H1 (cell line): Measurements from ENCODE around the gene TMCC1. TPM values are rescaled to one million over a fixed set of nuclear protein-coding genes. Genes with fewer than 3 reads are reported as not detected.
A peak's percentile ranks its signal among the peaks of the same experiment; 100 is the strongest.

ENCODE experiments used
- CTCF ChIA-PET: fragments of 300-600 bp; sonication (Branson Sonifier 250); formaldehyde crosslinking; loops from one replicate; lab custom pipeline; 2021; ENCODE audit not compliant: partially characterized antibody; lab: Charles Lee
- POLR2A ChIA-PET: fragments of 300-600 bp; sonication (Branson Sonifier 250); formaldehyde crosslinking; loops from one replicate; lab custom pipeline; 2021; ENCODE audit warnings: inconsistent platforms; ENCODE audit not compliant: partially characterized antibody; lab: Charles Lee
- DNase-seq, 2 experiments: peaks; one replicate each; pipeline versions ENCODE4 v3.0.0 to v3.0.0-alpha.2; 2010 to 2022; ENCODE audit warnings: low spot score in 2 of 2, low read depth in 1 of 2, mixed read lengths in 1 of 2
- FAIRE-seq: peaks from 2 replicates; lab custom pipeline; 2011; peaks lifted over from hg19 to GRCh38; lab: Jason Lieb, UNC
- H2AFZ ChIP-seq: 2 replicates; pipeline ENCODE4 v1.8.1; 2012; ENCODE audit warnings: low read length, inconsistent platforms
- H2AK5ac ChIP-seq: 2 replicates; pipeline ENCODE4 v1.6.1; 2013; ENCODE audit warnings: low read depth, low read length
- H2BK120ac ChIP-seq: replicated peaks from 2 replicates; pipeline ENCODE3; 2013; ENCODE audit warnings: low read depth, low read length, inconsistent platforms
- H2BK12ac ChIP-seq: 2 replicates; pipeline ENCODE4 v1.6.1; 2013; ENCODE audit warnings: low read depth, low read length
- H2BK15ac ChIP-seq: 2 replicates; pipeline ENCODE4 v1.6.1; 2013; ENCODE audit warnings: low read length
- H2BK20ac ChIP-seq: 2 replicates; pipeline ENCODE4 v1.6.1; 2013; ENCODE audit warnings: low read length
- H2BK5ac ChIP-seq: 2 replicates; pipeline ENCODE4 v1.6.1; 2013; ENCODE audit warnings: low read depth, low read length
- H3K14ac ChIP-seq: 2 replicates; pipeline ENCODE4 v1.6.1; 2013; ENCODE audit warnings: inconsistent platforms; ENCODE audit not compliant: insufficient read length
- H3K18ac ChIP-seq: 2 replicates; pipeline ENCODE4 v1.6.1; 2013; ENCODE audit warnings: low read length; ENCODE audit errors: extremely low read depth
- H3K23ac ChIP-seq: 2 replicates; pipeline ENCODE4 v1.6.1; 2013; ENCODE audit warnings: inconsistent platforms; ENCODE audit not compliant: insufficient read length
- H3K23me2 ChIP-seq: 2 replicates; pipeline ENCODE4 v1.6.1; 2013; ENCODE audit warnings: low read depth, low read length
- H3K27ac ChIP-seq: 2 replicates; pipeline ENCODE4 v1.6.1; 2011; ENCODE audit warnings: low read depth, low read length, inconsistent platforms
- H3K27me3 ChIP-seq, 4 experiments: replicated peaks in 1 of 4; 1 replicate in 1 of 4; 2 replicates in 3 of 4; pipeline versions ENCODE4 v1.6.1 to v1.8.1; 2011 to 2013; ENCODE audit warnings: low read length in 3 of 4, mild to moderate bottlenecking in 3 of 4, inconsistent platforms in 2 of 4, mixed read lengths in 2 of 4, moderate library complexity in 1 of 4; ENCODE audit not compliant: control insufficient read depth in 3 of 4, insufficient read depth in 3 of 4; ENCODE audit errors: extremely low read depth in 1 of 4
- H3K36me3 ChIP-seq, 4 experiments: 2 replicates each; pipeline versions ENCODE4 v1.6.1 to v1.8.1; 2011 to 2013; ENCODE audit warnings: mild to moderate bottlenecking in 4 of 4, low read length in 3 of 4, moderate library complexity in 2 of 4, control low read depth in 1 of 4, inconsistent platforms in 1 of 4; ENCODE audit not compliant: insufficient read depth in 4 of 4, control insufficient read depth in 2 of 4
- H3K4ac ChIP-seq: replicated peaks from 2 replicates; pipeline ENCODE3; 2013; ENCODE audit warnings: low read length, low read depth, mixed read lengths, inconsistent platforms; ENCODE audit not compliant: insufficient read length
- H3K4me1 ChIP-seq, 4 experiments: replicated peaks in 1 of 4; 1 replicate in 1 of 4; 2 replicates in 3 of 4; pipeline versions ENCODE4 v1.6.1 to v1.8.1; 2011 to 2013; ENCODE audit warnings: low read length in 3 of 4, inconsistent platforms in 2 of 4, mixed read lengths in 1 of 4; ENCODE audit not compliant: insufficient read depth in 4 of 4, control insufficient read depth in 3 of 4
- H3K4me2 ChIP-seq, 2 experiments: 2 replicates each; pipeline versions ENCODE4 v1.6.1 to v1.8.1; 2011 to 2013; ENCODE audit warnings: low read depth in 2 of 2, low read length in 2 of 2, control low read depth in 1 of 2, inconsistent platforms in 1 of 2, mild to moderate bottlenecking in 1 of 2; ENCODE audit not compliant: insufficient read depth in 1 of 2
- H3K4me3 ChIP-seq, 4 experiments: fragments of 200-600, 300-600 bp in 1 of 4; sonication (generic), shearing (Covaris generic), sonication (Bioruptor Twin) in 1 of 4; 2 replicates each; pipeline versions ENCODE4 v1.5.1 to v1.8.1; 2011 to 2016; ENCODE audit warnings: low read length in 4 of 4, low read depth in 3 of 4, control low read depth in 2 of 4, inconsistent platforms in 2 of 4, mild to moderate bottlenecking in 2 of 4, mixed read lengths in 1 of 4, moderate library complexity in 1 of 4; ENCODE audit not compliant: insufficient read depth in 2 of 4; ENCODE audit errors: extremely low read depth in 1 of 4
- H3K56ac ChIP-seq: replicated peaks from 2 replicates; pipeline ENCODE3; 2013; ENCODE audit warnings: low read depth, mild to moderate bottlenecking, mixed read lengths, low read length, inconsistent platforms; ENCODE audit not compliant: insufficient read length
- H3K79me1 ChIP-seq: 2 replicates; pipeline ENCODE4 v1.6.1; 2013; ENCODE audit warnings: low read depth, low read length, control low read depth
- H3K79me2 ChIP-seq, 2 experiments: 2 replicates each; pipeline versions ENCODE4 v1.6.1 to v1.8.1; 2012 to 2013; ENCODE audit warnings: low read length in 2 of 2, mild to moderate bottlenecking in 2 of 2, inconsistent platforms in 1 of 2; ENCODE audit not compliant: insufficient read depth in 2 of 2, control insufficient read depth in 1 of 2
- H3K9ac ChIP-seq, 4 experiments: replicated peaks in 1 of 4; 1 replicate in 1 of 4; 2 replicates in 3 of 4; pipeline versions ENCODE4 v1.6.1 to v1.8.1; 2011 to 2013; ENCODE audit warnings: low read depth in 3 of 4, low read length in 3 of 4, control low read depth in 2 of 4, mild to moderate bottlenecking in 2 of 4, moderate library complexity in 2 of 4, inconsistent platforms in 1 of 4; ENCODE audit errors: extremely low read depth in 1 of 4
- H3K9me3 ChIP-seq, 2 experiments: 2 replicates each; pipeline versions ENCODE4 v1.6.1 to v1.8.1; 2012 to 2013; ENCODE audit warnings: mild to moderate bottlenecking in 2 of 2, moderate library complexity in 2 of 2, control low read depth in 1 of 2, inconsistent platforms in 1 of 2, low read depth in 1 of 2, low read length in 1 of 2, mixed read lengths in 1 of 2; ENCODE audit not compliant: insufficient read depth in 2 of 2
- H4K20me1 ChIP-seq, 2 experiments: replicated peaks in 1 of 2; 2 replicates each; pipeline versions ENCODE3 to v1.8.1; 2011 to 2013; ENCODE audit warnings: inconsistent platforms in 2 of 2, low read length in 2 of 2, mild to moderate bottlenecking in 1 of 2; ENCODE audit not compliant: insufficient read depth in 2 of 2, control insufficient read depth in 1 of 2
- H4K5ac ChIP-seq: 2 replicates; pipeline ENCODE4 v1.6.1; 2013; ENCODE audit warnings: low read length, low read depth, mixed read lengths, inconsistent platforms; ENCODE audit not compliant: insufficient read length
- H4K8ac ChIP-seq: 2 replicates; pipeline ENCODE4 v1.8.0; 2013; ENCODE audit warnings: mild to moderate bottlenecking, moderate library complexity, low read length, inconsistent platforms; ENCODE audit not compliant: insufficient read depth; ENCODE audit errors: extremely low read depth
- H4K91ac ChIP-seq: replicated peaks from 2 replicates; pipeline ENCODE3; 2013; ENCODE audit warnings: low read length, mixed read lengths, inconsistent platforms; ENCODE audit not compliant: insufficient read length
- BRCA1 ChIP-seq: IDR thresholded peaks from 2 replicates; pipeline ENCODE4 v1.6.1; 2012; ENCODE audit warnings: low read depth, low read length, improper control_type of control experiment
- GTF2F1 ChIP-seq: IDR thresholded peaks from 2 replicates; pipeline ENCODE4 v1.6.1; 2012; ENCODE audit warnings: low read depth, low read length, improper control_type of control experiment, borderline replicate concordance
- RAD21 ChIP-seq, 2 experiments: IDR thresholded peaks in 1 of 2; conservative IDR thresholded peaks in 1 of 2; 2 replicates each; pipeline ENCODE4 v1.6.1; 2011; ENCODE audit warnings: low read depth in 2 of 2, low read length in 2 of 2, improper control_type of control experiment in 1 of 2, inconsistent platforms in 1 of 2, mild to moderate bottlenecking in 1 of 2, moderate library complexity in 1 of 2
- SP2 ChIP-seq: IDR thresholded peaks from 2 replicates; pipeline ENCODE4 v1.6.1; 2012; ENCODE audit warnings: mild to moderate bottlenecking, low read length, inconsistent platforms
- SRF ChIP-seq: IDR thresholded peaks from 2 replicates; pipeline ENCODE4 v1.6.1; 2011; ENCODE audit warnings: mild to moderate bottlenecking, low read depth, low read length, moderate library complexity
- ZNF274 ChIP-seq: IDR thresholded peaks from 2 replicates; pipeline ENCODE4 v1.7.0; 2012; ENCODE audit warnings: low read length, borderline replicate concordance; ENCODE audit errors: extremely low read depth
- WGBS, 2 experiments: shearing (Covaris generic) in 1 of 2; methylation state at CpG; one replicate each; pipeline versions ENCODE4 v1.1.6 to v1.1.7; 2013 to 2015; ENCODE audit warnings: low lambda C conversion rate in 2 of 2, mixed read lengths in 2 of 2, inconsistent platforms in 1 of 2, low coverage in 1 of 2, missing lambda C conversion rate in 1 of 2; ENCODE audit not compliant: insufficient replicate concordance in 2 of 2, insufficient coverage in 1 of 2, insufficient read length in 1 of 2; ENCODE audit errors: extremely low coverage in 1 of 2, missing lambda C conversion rate in 1 of 2; 5-methylcytosine and 5-hydroxymethylcytosine counted together
- polyA plus RNA-seq, 7 experiments: library from polyadenylated mRNA; depleted of rRNA in 3 of 7; stranded (reverse) in 5 of 7; unstranded in 2 of 7; fragments of >200 nt in 5 of 7; fragments of 200-250 nt in 2 of 7; gene quantifications; 1 replicate in 5 of 7; 2 replicates in 1 of 7; 4 replicates in 1 of 7; pipeline versions ENCODE4 v1.2.1 to v1.2.3, GENCODE V29; 2011 to 2013; ENCODE audit warnings: missing spikeins in 2 of 7, mixed read lengths in 2 of 7
- total RNA-seq: library from RNA; stranded (reverse); fragmentation: NEBNext Ultra II Directional; extraction: Animal tissue kit (Norgen Biotek cat#: 25700); gene quantifications from 2 replicates; pipeline ENCODE4 v1.2.1, GENCODE V29; 2021

The TMCC1 gene
- total and polyA plus RNA-seq, 2 of the 8 experiments (the other 6 are each of a cell fraction or from before 2014, with no cell fraction given), result 10.4 to 27.1 TPM

DNA sequence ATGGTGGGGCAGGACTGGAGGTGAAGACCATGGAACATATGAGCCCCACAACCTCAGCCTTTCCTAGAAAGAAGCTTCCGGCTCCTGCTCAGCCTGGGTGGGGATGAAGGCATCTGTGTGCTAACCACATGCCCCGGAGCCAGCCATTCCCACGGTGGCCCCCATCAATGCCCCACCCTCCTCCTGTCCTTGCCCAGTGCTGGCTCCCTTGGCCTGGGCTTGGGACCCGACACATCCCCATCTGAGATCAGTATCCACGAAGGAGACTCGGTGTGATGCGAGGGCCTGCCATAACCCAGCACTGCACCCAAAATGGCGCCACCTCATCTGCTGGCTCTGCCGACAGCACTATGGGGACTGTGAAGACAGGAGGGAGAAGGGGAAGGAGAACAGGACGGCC, 270.6 kb downstream of the TMCC1 start:
- Histone ChIP-seq H3K56ac (no peak overlapping the region), H3K4me1 (peaks cover 4 to 21% (median 6%) of the 10 kb centered on the region in 4 experiments), H2BK20ac (no peak overlapping the region; the same call in 1 of the 2 replicates), H3K23me2 (peaks cover 7% of the 10 kb centered on the region), H4K20me1 (no peaks in the 10 kb centered on the region), H3K27me3 (no peaks in the 10 kb centered on the region), H3K14ac (no peak overlapping the region), H3K9ac (no peak overlapping the region), H2AK5ac (no peak overlapping the region; the same call in 1 of the 2 replicates), H3K4ac (no peak overlapping the region), H3K36me3 (no peaks in the 10 kb centered on the region), H2BK5ac (no peak overlapping the region), H2BK15ac (peak overlapping the region; percentile 61; the same call in 1 of the 2 replicates), H3K9me3 (no peaks in the 10 kb centered on the region), H4K91ac (peak overlapping the region; percentile 22), H2AFZ (no peak overlapping the region), H4K8ac (peak overlapping the region; percentile 63; the same call in 1 of the 2 replicates), H4K5ac (no peak overlapping the region), H3K27ac (no peak overlapping the region), H3K4me2 (no peak overlapping the region), H3K79me1 (no peaks in the 10 kb centered on the region), H3K23ac (no peak overlapping the region), H3K18ac (no peak overlapping the region), H2BK12ac (peak overlapping the region; percentile 2; the same call in 1 of the 2 replicates), H3K79me2 (no peaks in the 10 kb centered on the region), H3K4me3 (no peak overlapping the region), H2BK120ac (no peak overlapping the region)
- ChIA-PET CTCF (interaction anchor here (1.2 to 1.4 kb wide), 3 partner anchors 14 to 202 kb away, joined by 3 to 5 read pairs (median 3); no protein-coding TSS in a partner anchor), POLR2A (interaction anchor here (0.6 to 1.2 kb wide), 4 partner anchors 16 to 101 kb away, joined by 3 to 4 read pairs (median 3); no protein-coding TSS in a partner anchor)
- DNase-seq (no peak), FAIRE-seq (no peak)
- WGBS, 2 experiments, result 97% methylated on average over 8 of the region's 10 CpGs; no CpG with 5 or more reads in 1 of the 2 experiments
- TF ChIP-seq SP2 (no peak), GTF2F1 (no peak), ZNF274 (no peak), RAD21 (IDR thresholded peaks at IDR 0.05 in 1 of 2, conservative IDR thresholded peaks at IDR 0.05 in 1 of 2; ENCODE audit: low read depth in 2 of 2, low read length in 2 of 2) (no peak), SRF (no peak), BRCA1 (no peak)
